K562 (cell line): ENCODE results near the gene SLC46A3. TPM values are rescaled to one million over a fixed set of nuclear protein-coding genes. Genes with fewer than 3 reads are reported as not detected.

Experiments used
- ATAC-seq: fragments of 200-7000 bp; cut with Tn5 transposase; 3 replicates; pipeline ENCODE4 v1.9.1; 2020; ENCODE audit warnings: moderate library complexity
- BruUV-seq: library from RNA; stranded (reverse); fragments of 400-500 nt; replicated peaks from 2 replicates; lab custom pipeline; 2021; lab: Mats Ljungman, UMichigan
- CTCF ChIA-PET: fragments of 300-600 bp; formaldehyde crosslinking; extraction: SDS; loops from one replicate; lab custom pipeline; 2021; ENCODE audit warnings: low intra/inter-chr PET ratio; lab: Yijun Ruan, JAX
- POLR2A ChIA-PET: fragments of 300-600, 350-650 bp; sonication (Branson Sonifier 250); formaldehyde crosslinking; extraction: SDS; loops from one replicate; lab custom pipeline; 2021; ENCODE audit warnings: antibody characterized with exemption, inconsistent platforms; lab: Yijun Ruan, JAX
- DNase-seq, 4 experiments: peaks; one replicate each; pipeline versions ENCODE4 v3.0.0 to v3.0.0-alpha.2; 2011 to 2018; ENCODE audit warnings: low spot score in 3 of 4, mixed read lengths in 3 of 4; ENCODE audit errors: extremely low read depth in 1 of 4
- FAIRE-seq: peaks from 2 replicates; lab custom pipeline; 2011; peaks lifted over from hg19 to GRCh38; lab: Jason Lieb, UNC
- H2AFZ ChIP-seq: 2 replicates; pipeline ENCODE4 v1.6.0; 2011; ENCODE audit warnings: low read depth, low read length, control low read depth, inconsistent platforms
- H3K27ac ChIP-seq: fragments of 200-600 bp; 3 replicates; pipeline ENCODE4 v1.8.0; 2011; ENCODE audit warnings: low read depth, mild to moderate bottlenecking, control low read depth, inconsistent platforms, low read length, moderate library complexity, mixed read lengths; ENCODE audit errors: extremely low read depth
- H3K27me3 ChIP-seq, 2 experiments: fragments of 300-600 bp in 1 of 2; 2 replicates in 1 of 2; 3 replicates in 1 of 2; pipeline versions ENCODE4 v1.6.0 to v1.8.0; 2011; ENCODE audit warnings: inconsistent platforms in 2 of 2, low read length in 2 of 2, mild to moderate bottlenecking in 1 of 2, mixed read lengths in 1 of 2, moderate library complexity in 1 of 2; ENCODE audit not compliant: control insufficient read depth in 2 of 2, insufficient read depth in 2 of 2
- H3K36me3 ChIP-seq: fragments of 300-600 bp; 3 replicates; pipeline ENCODE4 v1.8.0; 2011; ENCODE audit warnings: mild to moderate bottlenecking, low read length, inconsistent platforms; ENCODE audit not compliant: control insufficient read depth, insufficient read depth
- H3K4me1 ChIP-seq, 2 experiments: fragments of 200-600 bp in 1 of 2; replicated peaks in 1 of 2; 2 replicates in 1 of 2; 3 replicates in 1 of 2; pipeline versions ENCODE4 v1.5.1 to v1.8.0; 2011; ENCODE audit warnings: inconsistent platforms in 2 of 2, low read length in 2 of 2, mild to moderate bottlenecking in 1 of 2, mixed read lengths in 1 of 2, moderate library complexity in 1 of 2; ENCODE audit not compliant: control insufficient read depth in 2 of 2, insufficient read depth in 2 of 2
- H3K4me2 ChIP-seq: 2 replicates; pipeline ENCODE4 v1.6.1; 2011; ENCODE audit warnings: low read length, control low read depth, inconsistent platforms, mixed read lengths; ENCODE audit not compliant: insufficient read depth
- H3K4me3 ChIP-seq: fragments of 200-600 bp; sonication (generic), shearing (Covaris generic); 2 replicates; pipeline ENCODE4 v1.5.1; 2016; ENCODE audit warnings: control low read depth, inconsistent platforms
- H3K79me2 ChIP-seq: fragments of 200-600 bp; 3 replicates; pipeline ENCODE4 v1.8.0; 2011; ENCODE audit warnings: low read length, inconsistent platforms; ENCODE audit not compliant: control insufficient read depth, insufficient read depth
- H3K9ac ChIP-seq, 2 experiments: 2 replicates each; pipeline versions ENCODE4 v1.6.0 to v1.6.1; 2011; ENCODE audit warnings: low read depth in 2 of 2, low read length in 2 of 2, control low read depth in 1 of 2, inconsistent platforms in 1 of 2, mild to moderate bottlenecking in 1 of 2, mixed read lengths in 1 of 2; ENCODE audit not compliant: insufficient read depth in 1 of 2
- H3K9me1 ChIP-seq: one replicate; pipeline ENCODE4 v1.6.0; 2011; ENCODE audit warnings: inconsistent platforms, mild to moderate bottlenecking, low read length, moderate library complexity; ENCODE audit not compliant: control insufficient read depth, insufficient read depth
- H3K9me3 ChIP-seq: replicated peaks from 2 replicates; pipeline ENCODE4 v1.5.1; 2011; ENCODE audit warnings: low read depth, low read length, inconsistent platforms; ENCODE audit not compliant: control insufficient read depth, insufficient read depth
- H4K20me1 ChIP-seq: replicated peaks from 2 replicates; pipeline ENCODE4 v1.6.1; 2011; ENCODE audit warnings: low read length, inconsistent platforms, mixed read lengths; ENCODE audit not compliant: control insufficient read depth, insufficient read depth
- ATF3 ChIP-seq, 2 experiments: fragments of 450-650 bp in 1 of 2; sonication (generic) in 1 of 2; formaldehyde crosslinking in 1 of 2; IDR thresholded peaks in 1 of 2; conservative IDR thresholded peaks in 1 of 2; 2 replicates each; pipeline versions ENCODE4 v1.6.1 to v1.8.1; 2016 to 2023; ENCODE audit warnings: mild to moderate bottlenecking in 2 of 2, moderate library complexity in 2 of 2, inconsistent platforms in 1 of 2, missing genetic modification reagents in 1 of 2
- PTRF ChIP-seq: fragments of 450-650 bp; IDR thresholded peaks from 2 replicates; pipeline ENCODE4 v1.6.1; 2016; ENCODE audit warnings: mild to moderate bottlenecking, missing genetic modification characterization, missing compliant biosample characterization
- SNRNP70 ChIP-seq: fragments of 200-400 bp; formaldehyde crosslinking; optimal IDR thresholded peaks from 2 replicates; pipeline ENCODE3; 2017; ENCODE audit warnings: low read depth, low read length
- ZC3H11A ChIP-seq: IDR thresholded peaks from 2 replicates; pipeline ENCODE4 v1.6.1; 2012; ENCODE audit warnings: low read depth, low read length, improper control_type of control experiment
- ZNF561 ChIP-seq: fragments of 450-650 bp; formaldehyde crosslinking; conservative IDR thresholded peaks from 2 replicates; pipeline ENCODE4 v1.4.0; 2020; ENCODE audit warnings: mild to moderate bottlenecking, moderate library complexity
- ZNF695 ChIP-seq: fragments of 450-650 bp; formaldehyde crosslinking; IDR thresholded peaks from 2 replicates; pipeline ENCODE4 v1.4.0; 2020; ENCODE audit warnings: mild to moderate bottlenecking, moderate library complexity
- WGBS: fragments of 100-300 bp; shearing (Covaris generic); methylation state at CpG from one replicate; pipeline ENCODE4 v1.1.6; 2016; ENCODE audit warnings: low coverage, mixed read lengths; ENCODE audit not compliant: insufficient coverage; ENCODE audit errors: missing lambda C conversion rate; 5-methylcytosine and 5-hydroxymethylcytosine counted together
- in situ Hi-C: fragments of 300-500 bp; cut with MboI; formaldehyde crosslinking; loops from 4 replicates; pipeline ENCODE4 v1.15.0; 2018; ENCODE audit warnings: inconsistent platforms, mixed read lengths
- intact Hi-C: fragments of 100-400 bp; cut with micrococcal nuclease; formaldehyde crosslinking; loops from 2 replicates; pipeline ENCODE4 v1.14.2; 2022
- polyA plus RNA-seq, 8 experiments: library from polyadenylated mRNA; depleted of rRNA in 4 of 8; stranded (reverse) in 5 of 8; unstranded in 3 of 8; fragments of >200 nt; fragmentation: Nextera tagmentation in 2 of 8; fragmentation: Illumina TruSeq in 1 of 8; extraction: Ambion mirVana in 2 of 8; extraction: Trizol in 1 of 8; gene quantifications; 2 replicates each; pipeline versions ENCODE4 v1.2.1 to v1.2.3, GENCODE V29; 2011 to 2014; ENCODE audit warnings: inconsistent platforms in 1 of 8, missing spikeins in 1 of 8
- total RNA-seq, 7 experiments: library from RNA; depleted of rRNA in 6 of 7; stranded (reverse); fragments of >200 nt in 6 of 7; fragmentation: Illumina TruSeq in 2 of 7; extraction: Trizol in 2 of 7; gene quantifications; 2 replicates each; pipeline versions ENCODE4 v1.2.1 to v1.2.3, GENCODE V29; 2011 to 2021; ENCODE audit warnings: low replicate concordance in 1 of 7
- TF ChIP-seq, protein P1 (sequence below): fragments of 250-450 bp; sonication (Bioruptor Pico); IDR thresholded peaks from 2 replicates; pipeline ENCODE4 v1.5.0; 2021; ENCODE audit warnings: mild to moderate bottlenecking, borderline replicate concordance
- TF ChIP-seq, protein P2 (sequence below): sonication (generic); formaldehyde crosslinking; IDR thresholded peaks from 2 replicates; pipeline ENCODE4 v1.8.1; 2023; ENCODE audit warnings: mild to moderate bottlenecking, missing genetic modification reagents

The SLC46A3 gene
- total and polyA plus RNA-seq, 9 of the 15 experiments (the other 6 are each of a cell fraction or from before 2014, with no cell fraction given): 0.14 to 1.2 (median 0.51) TPM

DNA sequence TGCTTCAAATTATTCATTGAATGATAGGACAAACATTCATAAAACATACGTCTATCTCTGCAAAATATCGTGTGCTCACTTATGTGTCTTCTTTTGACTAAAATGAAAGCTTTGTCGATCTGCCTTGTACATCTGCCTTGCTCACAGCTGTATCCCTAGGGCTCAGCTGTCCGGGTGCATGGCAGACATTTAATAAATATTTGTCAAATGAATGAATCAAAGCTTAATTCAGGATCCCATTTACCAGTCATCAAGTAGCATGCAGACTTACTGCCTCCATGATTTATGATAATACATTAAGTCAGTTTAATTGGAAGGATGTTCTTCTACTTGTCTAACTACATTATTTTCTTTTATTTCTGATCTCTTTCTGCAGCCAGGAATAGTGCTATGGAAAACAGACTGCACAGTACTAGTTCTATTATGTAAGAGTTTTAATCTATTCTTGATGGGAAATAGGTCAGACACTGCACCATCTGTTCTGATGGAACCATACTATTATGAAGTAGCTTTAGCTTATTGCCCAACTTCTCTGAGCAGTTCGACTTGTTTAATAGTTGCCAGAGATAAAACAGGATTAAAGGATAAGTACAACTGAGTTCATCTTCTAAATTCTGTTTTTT is 13.2 kb downstream of the SLC46A3 start:
- in situ Hi-C loops (no loop called here), intact Hi-C loops (no loop called here)
- no peak for FAIRE-seq
- no peak overlapping the region for H3K9ac ChIP-seq
- H4K20me1 ChIP-seq: no peaks in the 10 kb centered on the region
- ChIA-PET POLR2A (interaction anchor here (1.0 to 1.3 kb wide), 2 partner anchors 11 to 12 kb away, joined by 3 read pairs; no protein-coding TSS in a partner anchor), CTCF (no interaction called here)
- H3K27ac ChIP-seq: no peak overlapping the region
- H3K4me3 ChIP-seq: no peak overlapping the region
- no peaks in the 10 kb centered on the region for H3K9me1 ChIP-seq
- no peaks in the 10 kb centered on the region for H3K27me3 ChIP-seq
- no peak for ATAC-seq
- no peak overlapping the region for H3K4me2 ChIP-seq
- H3K79me2 ChIP-seq: no peaks in the 10 kb centered on the region
- 3% methylated on average over 5 of the region's 5 CpGs for WGBS
- H3K36me3 ChIP-seq: no peaks in the 10 kb centered on the region
- H2AFZ ChIP-seq: no peak overlapping the region
- peaks cover 0 to 8% of the 10 kb centered on the region in 2 experiments; a peak in 3 of 5 replicates for H3K4me1 ChIP-seq
- no peaks in the 10 kb centered on the region for H3K9me3 ChIP-seq
- TF ChIP-seq ZNF695 (CRISPR knock-in tag): no peak
- no peak for DNase-seq
- no TSS peak for BruUV-seq

DNA sequence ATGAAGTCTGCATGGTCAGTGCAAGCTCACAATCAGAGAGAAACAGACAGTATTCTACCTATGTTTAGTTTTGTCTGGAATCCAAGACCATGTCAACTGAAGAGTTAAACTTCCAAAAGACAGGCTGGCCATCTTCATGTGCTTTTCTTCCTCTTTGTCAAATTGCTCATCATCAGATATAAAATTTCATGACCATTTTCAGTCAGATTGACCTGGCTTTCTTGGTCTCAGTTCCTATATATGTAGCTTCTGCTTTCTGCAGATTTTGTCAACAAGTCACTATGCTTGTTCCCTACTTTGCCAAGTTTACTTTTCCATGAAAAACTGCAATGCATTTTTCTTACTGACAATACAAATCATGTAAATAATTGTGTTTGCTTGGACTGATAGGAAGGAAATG is 13.9 kb downstream of the SLC46A3 start:
- CTCF ChIA-PET: no interaction called here
- FAIRE-seq: no peak
- POLR2A ChIA-PET: interaction anchor here (1.3 kb wide), 1 partner anchor 12 kb away, joined by 3 read pairs; no protein-coding TSS in a partner anchor

More for the DNA sequence above, 13.9 kb downstream of the SLC46A3 start:
- H3K9ac ChIP-seq: no peak overlapping the region
- TF ChIP-seq PTRF (tag) (no peak), ZC3H11A (no peak), ATF3 (IDR thresholded peaks at IDR 0.05) (no peak), ATF3 (CRISPR knock-in tag; conservative IDR thresholded peaks at IDR 0.05) (no peak), ZNF561 (no peak), SNRNP70 (no peak)
- TF ChIP-seq, protein P1, sequence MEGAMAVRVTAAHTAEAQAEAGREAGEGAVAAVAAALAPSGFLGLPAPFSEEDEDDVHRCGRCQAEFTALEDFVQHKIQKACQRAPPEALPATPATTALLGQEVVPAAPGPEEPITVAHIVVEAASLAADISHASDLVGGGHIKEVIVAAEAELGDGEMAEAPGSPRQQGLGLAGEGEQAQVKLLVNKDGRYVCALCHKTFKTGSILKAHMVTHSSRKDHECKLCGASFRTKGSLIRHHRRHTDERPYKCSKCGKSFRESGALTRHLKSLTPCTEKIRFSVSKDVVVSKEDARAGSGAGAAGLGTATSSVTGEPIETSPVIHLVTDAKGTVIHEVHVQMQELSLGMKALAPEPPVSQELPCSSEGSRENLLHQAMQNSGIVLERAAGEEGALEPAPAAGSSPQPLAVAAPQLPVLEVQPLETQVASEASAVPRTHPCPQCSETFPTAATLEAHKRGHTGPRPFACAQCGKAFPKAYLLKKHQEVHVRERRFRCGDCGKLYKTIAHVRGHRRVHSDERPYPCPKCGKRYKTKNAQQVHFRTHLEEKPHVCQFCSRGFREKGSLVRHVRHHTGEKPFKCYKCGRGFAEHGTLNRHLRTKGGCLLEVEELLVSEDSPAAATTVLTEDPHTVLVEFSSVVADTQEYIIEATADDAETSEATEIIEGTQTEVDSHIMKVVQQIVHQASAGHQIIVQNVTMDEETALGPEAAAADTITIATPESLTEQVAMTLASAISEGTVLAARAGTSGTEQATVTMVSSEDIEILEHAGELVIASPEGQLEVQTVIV: no peak
- TF ChIP-seq, protein P2, sequence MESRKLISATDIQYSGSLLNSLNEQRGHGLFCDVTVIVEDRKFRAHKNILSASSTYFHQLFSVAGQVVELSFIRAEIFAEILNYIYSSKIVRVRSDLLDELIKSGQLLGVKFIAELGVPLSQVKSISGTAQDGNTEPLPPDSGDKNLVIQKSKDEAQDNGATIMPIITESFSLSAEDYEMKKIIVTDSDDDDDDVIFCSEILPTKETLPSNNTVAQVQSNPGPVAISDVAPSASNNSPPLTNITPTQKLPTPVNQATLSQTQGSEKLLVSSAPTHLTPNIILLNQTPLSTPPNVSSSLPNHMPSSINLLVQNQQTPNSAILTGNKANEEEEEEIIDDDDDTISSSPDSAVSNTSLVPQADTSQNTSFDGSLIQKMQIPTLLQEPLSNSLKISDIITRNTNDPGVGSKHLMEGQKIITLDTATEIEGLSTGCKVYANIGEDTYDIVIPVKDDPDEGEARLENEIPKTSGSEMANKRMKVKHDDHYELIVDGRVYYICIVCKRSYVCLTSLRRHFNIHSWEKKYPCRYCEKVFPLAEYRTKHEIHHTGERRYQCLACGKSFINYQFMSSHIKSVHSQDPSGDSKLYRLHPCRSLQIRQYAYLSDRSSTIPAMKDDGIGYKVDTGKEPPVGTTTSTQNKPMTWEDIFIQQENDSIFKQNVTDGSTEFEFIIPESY (CRISPR knock-in tag): no peak
- no TSS peak for BruUV-seq
- no peaks in the 10 kb centered on the region for H3K9me3 ChIP-seq
- H4K20me1 ChIP-seq: no peaks in the 10 kb centered on the region
- peaks cover 0 to 8% of the 10 kb centered on the region in 2 experiments; a peak in 3 of 5 replicates for H3K4me1 ChIP-seq
- ATAC-seq (no peak), DNase-seq (no peak)
- H2AFZ ChIP-seq: no peak overlapping the region
- H3K4me3 ChIP-seq: no peak overlapping the region
- intact Hi-C loops (no loop called here), in situ Hi-C loops (no loop called here)
- H3K27ac ChIP-seq: no peak overlapping the region
- H3K79me2 ChIP-seq: no peaks in the 10 kb centered on the region
- no peaks in the 10 kb centered on the region for H3K9me1 ChIP-seq
- H3K27me3 ChIP-seq: 0 out of 5 replicates have a peak, but pooled peaks cover 0 to 2% of the 10 kb centered on the region in 2 experiments
- no peak overlapping the region for H3K4me2 ChIP-seq
- no peaks in the 10 kb centered on the region for H3K36me3 ChIP-seq
